GM12878 (cell line): ENCODE results near the gene IL36B. TPM values are rescaled to one million over a fixed set of nuclear protein-coding genes. Genes with fewer than 3 reads are reported as not detected.

Experiments used
- ATAC-seq: fragments of 200-7000 bp; cut with Tn5 transposase; 3 replicates; pipeline ENCODE4 v1.9.1; 2020; ENCODE audit warnings: mild to moderate bottlenecking, moderate library complexity
- BruUV-seq: library from RNA; stranded (reverse); fragments of 400-500 nt; replicated peaks from 2 replicates; lab custom pipeline; 2021; lab: Mats Ljungman, UMichigan
- CTCF ChIA-PET: fragments of 300-600 bp; sonication (Branson Sonifier 250); formaldehyde crosslinking; extraction: SDS; loops from one replicate; lab custom pipeline; 2021; ENCODE audit warnings: inconsistent platforms; lab: Yijun Ruan, JAX
- POLR2A ChIA-PET: fragments of 350-600 bp; formaldehyde crosslinking; extraction: SDS; loops from one replicate; lab custom pipeline; 2021; ENCODE audit warnings: inconsistent platforms; lab: Charles Lee
- RAD21 ChIA-PET: fragments of 300-600 bp; sonication (Branson Sonifier 250); formaldehyde crosslinking; loops from one replicate; lab custom pipeline; 2023; ENCODE audit warnings: antibody characterized with exemption; ENCODE audit not compliant: unreplicated experiment; lab: Charles Lee
- SMC1A ChIA-PET: fragments of 300-600 bp; sonication (Branson Sonifier 250); formaldehyde crosslinking; loops from one replicate; lab custom pipeline; 2023; ENCODE audit not compliant: unreplicated experiment, uncharacterized antibody; lab: Charles Lee
- DNase-seq: peaks from one replicate; pipeline ENCODE4 v3.0.0-alpha.2; 2011; ENCODE audit warnings: low read depth, low spot score
- FAIRE-seq: peaks from 3 replicates; lab custom pipeline; 2011; peaks lifted over from hg19 to GRCh38; lab: Jason Lieb, UNC
- H2AFZ ChIP-seq: 2 replicates; pipeline ENCODE4 v1.6.0; 2011; ENCODE audit warnings: low read depth, low read length, control low read depth; ENCODE audit not compliant: control insufficient read depth
- H3K27ac ChIP-seq: 2 replicates; pipeline ENCODE4 v1.5.1; 2011; ENCODE audit warnings: control low read depth; ENCODE audit not compliant: control insufficient read depth, insufficient read depth
- H3K27me3 ChIP-seq, 2 experiments: replicated peaks in 1 of 2; 2 replicates each; pipeline versions ENCODE4 v1.6.0 to v1.6.1; 2011; ENCODE audit warnings: low read length in 1 of 2; ENCODE audit not compliant: control insufficient read depth in 2 of 2, insufficient read depth in 2 of 2
- H3K36me3 ChIP-seq, 2 experiments: 2 replicates each; pipeline ENCODE4 v1.5.1; 2011; ENCODE audit warnings: low read length in 1 of 2; ENCODE audit not compliant: control insufficient read depth in 2 of 2, insufficient read depth in 2 of 2
- H3K4me1 ChIP-seq: 2 replicates; pipeline ENCODE4 v1.6.1; 2011; ENCODE audit warnings: mild to moderate bottlenecking, low read length, moderate library complexity, mixed read lengths; ENCODE audit not compliant: control insufficient read depth, insufficient read depth
- H3K4me2 ChIP-seq: 2 replicates; pipeline ENCODE4 v1.6.0; 2011; ENCODE audit warnings: control low read depth; ENCODE audit not compliant: control insufficient read depth, insufficient read depth
- H3K4me3 ChIP-seq: fragments of 200-600 bp; sonication (generic); 2 replicates; pipeline ENCODE4 v1.5.1; 2016
- H3K79me2 ChIP-seq: 2 replicates; pipeline ENCODE4 v1.6.0; 2011; ENCODE audit warnings: low read length; ENCODE audit not compliant: control insufficient read depth, insufficient read depth
- H3K9ac ChIP-seq: 2 replicates; pipeline ENCODE4 v1.8.0; 2011; ENCODE audit warnings: low read length, control low read depth, mixed read lengths; ENCODE audit not compliant: control insufficient read depth, insufficient read depth
- H3K9me3 ChIP-seq: replicated peaks from 3 replicates; pipeline ENCODE4 v1.5.1; 2011; ENCODE audit warnings: mild to moderate bottlenecking, low read length; ENCODE audit not compliant: control insufficient read depth, insufficient read depth
- H4K20me1 ChIP-seq: 2 replicates; pipeline ENCODE4 v1.6.0; 2011; ENCODE audit not compliant: control insufficient read depth, insufficient read depth
- BMI1 ChIP-seq: fragments of 450-650 bp; IDR thresholded peaks from 2 replicates; pipeline ENCODE4 v1.6.1; 2016; ENCODE audit warnings: mild to moderate bottlenecking, moderate library complexity, borderline replicate concordance
- CBX3 ChIP-seq: fragments of 200-600 bp; sonication (generic); IDR thresholded peaks from 2 replicates; pipeline ENCODE4 v1.6.1; 2016; ENCODE audit warnings: low read depth, borderline replicate concordance
- CEBPB ChIP-seq, 2 experiments: fragments of 150-350 bp in 1 of 2; IDR thresholded peaks; 2 replicates each; pipeline ENCODE4 v1.6.1; 2012 to 2014; ENCODE audit warnings: low read depth in 2 of 2, low read length in 2 of 2, borderline replicate concordance in 1 of 2, inconsistent platforms in 1 of 2
- CEBPZ ChIP-seq: fragments of 150-350 bp; IDR thresholded peaks from 2 replicates; pipeline ENCODE4 v1.6.1; 2016; ENCODE audit warnings: low read depth, low read length
- ESRRA ChIP-seq: IDR thresholded peaks from 2 replicates; pipeline ENCODE4 v1.6.1; 2012; ENCODE audit warnings: mild to moderate bottlenecking, low read length, improper control_type of control experiment
- GATAD2B ChIP-seq: fragments of 450-650 bp; conservative IDR thresholded peaks from 2 replicates; pipeline ENCODE4 v1.6.1; 2017; ENCODE audit warnings: low read depth, mild to moderate bottlenecking, moderate library complexity
- HCFC1 ChIP-seq: fragments of 150-350 bp; IDR thresholded peaks from 2 replicates; pipeline ENCODE4 v1.6.1; 2014; ENCODE audit warnings: low read length
- IRF3 ChIP-seq: fragments of 450-650 bp; IDR thresholded peaks from 2 replicates; pipeline ENCODE4 v1.6.1; 2014; ENCODE audit warnings: mild to moderate bottlenecking
- MEF2A ChIP-seq: IDR thresholded peaks from 2 replicates; pipeline ENCODE4 v1.6.1; 2011; ENCODE audit warnings: low read depth, mild to moderate bottlenecking, low read length, moderate library complexity; ENCODE audit not compliant: insufficient read depth
- MLLT1 ChIP-seq: fragments of 450-650 bp; IDR thresholded peaks from 2 replicates; pipeline ENCODE4 v1.6.1; 2016; ENCODE audit warnings: mild to moderate bottlenecking
- NBN ChIP-seq: fragments of 450-650 bp; IDR thresholded peaks from 2 replicates; pipeline ENCODE4 v1.6.1; 2016
- POLR2AphosphoS2 ChIP-seq: IDR thresholded peaks from 2 replicates; pipeline ENCODE4 v1.6.1; 2011; ENCODE audit warnings: low read depth, mild to moderate bottlenecking, low read length, improper control_type of control experiment, moderate library complexity
- RBBP5 ChIP-seq: fragments of 200-600 bp; sonication (generic); conservative IDR thresholded peaks from 2 replicates; pipeline ENCODE4 v1.6.1; 2016
- REST ChIP-seq: IDR thresholded peaks from 2 replicates; pipeline ENCODE4 v1.6.1; 2012; ENCODE audit warnings: mild to moderate bottlenecking, low read depth, low read length
- SREBF2 ChIP-seq: IDR thresholded peaks from 2 replicates; pipeline ENCODE4 v1.6.1; 2012; ENCODE audit warnings: mild to moderate bottlenecking, low read length
- STAT3 ChIP-seq: IDR thresholded peaks from 2 replicates; pipeline ENCODE4 v1.6.1; 2011; ENCODE audit warnings: low read depth, low read length, improper control_type of control experiment
- ZNF207 ChIP-seq: fragments of 450-650 bp; IDR thresholded peaks from 2 replicates; pipeline ENCODE4 v1.6.1; 2014; ENCODE audit warnings: antibody characterized with exemption, mild to moderate bottlenecking, borderline replicate concordance
- ZNF274 ChIP-seq: IDR thresholded peaks from one replicate; pipeline ENCODE4 v1.8.0; 2011; ENCODE audit not compliant: insufficient read length, insufficient read depth
- WGBS: methylation state at CpG from one replicate; pipeline ENCODE4 v1.1.6; 2016; ENCODE audit warnings: low lambda C conversion rate; ENCODE audit not compliant: insufficient replicate concordance, insufficient coverage; ENCODE audit errors: missing lambda C conversion rate; 5-methylcytosine and 5-hydroxymethylcytosine counted together
- in situ Hi-C: fragments of 300-500 bp; cut with MboI; formaldehyde crosslinking; loops from 9 replicates; pipeline ENCODE4 v1.14.3; 2018; ENCODE audit warnings: mixed read lengths
- intact Hi-C: fragments of 100-400 bp; cut with micrococcal nuclease; formaldehyde crosslinking; loops from one replicate; pipeline ENCODE4 v1.14.2; 2022; ENCODE audit not compliant: unreplicated experiment
- polyA plus RNA-seq, 11 experiments: library from polyadenylated mRNA; depleted of rRNA in 4 of 11; unstranded in 6 of 11; stranded (reverse) in 5 of 11; fragments of >200 nt; fragmentation: Nextera tagmentation in 4 of 11; fragmentation: Illumina TruSeq in 1 of 11; extraction: Ambion mirVana in 4 of 11; extraction: Trizol in 1 of 11; gene quantifications; 1 replicate in 1 of 11; 2 replicates in 10 of 11; pipeline versions ENCODE4 v1.2.1 to v1.2.3, GENCODE V29; 2011 to 2016; ENCODE audit warnings: inconsistent platforms in 2 of 11, missing spikeins in 2 of 11, low read depth in 1 of 11
- total RNA-seq, 4 experiments: library from RNA; depleted of rRNA in 3 of 4; stranded (reverse); fragments of >200 nt in 3 of 4; fragmentation: Illumina TruSeq in 1 of 4; extraction: Trizol in 1 of 4; gene quantifications; 2 replicates each; pipeline versions ENCODE4 v1.2.1 to v1.2.3, GENCODE V29; 2013 to 2021

The IL36B gene
- total and polyA plus RNA-seq, 10 of the 15 experiments (the other 5 are each of a cell fraction or from before 2014, with no cell fraction given): not detected

GRCh38 chr2:113010088-113010487, 42.6 kb downstream of the IL36B start:
- Histone ChIP-seq H3K4me3 (no peak overlapping the region), H2AFZ (no peak overlapping the region), H3K4me1 (no peaks in the 10 kb centered on the region), H3K9ac (no peak overlapping the region), H3K27me3 (no peaks in the 10 kb centered on the region; a peak in 1 of 4 replicates), H3K4me2 (no peak overlapping the region), H3K9me3 (no peaks in the 10 kb centered on the region), H3K36me3 (no peaks in the 10 kb centered on the region), H3K27ac (no peak overlapping the region), H4K20me1 (no peaks in the 10 kb centered on the region), H3K79me2 (no peaks in the 10 kb centered on the region)
- FAIRE-seq (no peak), DNase-seq (no peak), ATAC-seq (no peak)
- ChIA-PET CTCF (no interaction called here), POLR2A (no interaction called here), RAD21 (no interaction called here), SMC1A (no interaction called here)
- no TSS peak for BruUV-seq
- intact Hi-C loops: no loop called here
- 4% methylated on average over 2 of the region's 2 CpGs for WGBS
- in situ Hi-C loops: no loop called here
- TF ChIP-seq CEBPB (IDR thresholded peaks at IDR 0.05; ENCODE audit: borderline replicate concordance in 1 of 2, low read depth in 2 of 2, low read length in 2 of 2) (no peak), REST (no peak), MEF2A (no peak), POLR2AphosphoS2 (no peak), RBBP5 (no peak), ZNF274 (no peak), BMI1 (no peak), HCFC1 (no peak), NBN (no peak), IRF3 (no peak), STAT3 (no peak), CBX3 (no peak), ESRRA (no peak), CEBPZ (no peak), ZNF207 (no peak), GATAD2B (no peak), MLLT1 (no peak), SREBF2 (no peak)
